HG03565 (cell line): ENCODE data around the gene INPP5F.
"Not testable (repeated sequence)": the region's sequence is repeated elsewhere in the genome, so short reads cannot be mapped to it uniquely, and the experiment has no call there.

Source experiments
- ATAC-seq: cut with Tn5 transposase; IDR thresholded peaks from one replicate; pipeline ENCODE4 v1.9.1; 2021; ENCODE audit warnings: mild to moderate bottlenecking, moderate library complexity; ENCODE audit not compliant: unreplicated experiment

INPP5F gene

GRCh38 chr10:119860866-119861607 lies 135.2 kb downstream of the INPP5F start:
- peak; percentile 37 for ATAC-seq

DNA sequence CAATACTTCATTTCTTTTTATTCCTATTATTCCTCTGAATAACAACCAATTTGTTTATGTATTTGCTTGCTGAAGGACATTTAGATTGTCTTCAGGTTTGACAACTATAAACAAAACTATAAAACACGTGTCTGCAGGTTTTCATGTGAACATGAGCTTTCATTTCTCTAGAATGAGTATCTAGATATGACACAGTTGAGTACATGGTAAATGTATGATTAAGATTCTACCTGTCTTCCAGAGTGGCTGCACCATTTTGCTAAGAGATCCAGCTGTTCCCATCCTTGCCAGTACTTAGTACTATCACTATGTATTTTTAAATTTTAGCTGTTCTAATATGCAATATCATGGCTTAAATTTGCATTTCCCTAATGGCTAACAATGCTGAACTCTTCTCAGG lies 136.7 kb downstream of the INPP5F start:
- ATAC-seq, result no peak

DNA sequence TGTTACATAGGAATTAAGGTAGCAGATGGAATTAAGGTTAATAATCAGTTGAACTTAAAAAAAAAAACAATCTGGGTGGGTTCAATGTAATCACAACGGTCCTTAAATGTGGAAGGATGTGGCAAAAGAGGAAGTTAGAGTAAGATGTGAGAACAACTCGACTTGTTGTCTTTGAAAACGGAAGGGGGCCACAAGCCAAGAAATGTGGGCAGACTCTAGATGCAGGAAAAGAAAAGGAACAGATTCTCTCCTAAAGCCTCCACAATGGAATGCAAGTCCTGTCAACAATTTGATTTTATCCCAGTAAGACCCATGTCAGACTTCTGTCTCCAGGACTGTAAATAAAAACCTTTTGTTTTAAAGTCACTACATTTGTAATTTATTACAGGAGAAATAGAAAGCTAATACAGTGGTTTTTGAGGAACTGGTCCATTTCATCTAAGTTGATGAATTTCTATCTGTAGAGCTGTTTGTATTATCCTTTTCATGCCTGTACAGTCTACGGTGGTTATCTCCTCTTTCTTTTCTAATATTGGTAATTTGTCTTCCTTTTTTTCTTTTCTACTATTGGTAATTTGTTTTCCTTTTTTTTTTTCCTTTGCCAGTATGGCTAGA lies 138.2 kb downstream of the INPP5F start:
- ATAC-seq, result no peak

- no peak for ATAC-seq
Observed at GRCh38 chr10:119865699-119866240, 139.9 kb downstream of the INPP5F start.

DNA sequence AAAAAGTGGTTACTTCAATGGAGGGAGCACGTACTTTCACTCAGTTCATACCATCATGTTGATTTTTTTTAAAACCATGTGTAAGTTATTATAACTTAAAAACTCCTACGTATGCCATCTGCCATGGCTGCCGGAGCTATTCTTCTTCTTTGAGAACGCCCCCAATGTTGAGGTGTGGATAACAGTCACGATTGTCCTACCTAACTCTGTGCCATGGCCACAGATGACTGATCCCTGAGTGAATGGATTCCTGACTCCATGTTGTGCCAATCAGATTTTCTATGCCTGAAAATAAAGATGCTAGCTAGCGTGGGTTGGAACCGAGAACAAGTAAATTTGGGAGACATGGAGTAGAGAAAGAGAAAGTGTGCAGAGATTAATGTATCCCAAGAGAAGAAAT lies 141.5 kb downstream of the INPP5F start:
- no peak for ATAC-seq

- ATAC-seq, result not testable (repeated sequence)
Observed at GRCh38 chr10:119869398-119869797, 143.5 kb downstream of the INPP5F start.

DNA sequence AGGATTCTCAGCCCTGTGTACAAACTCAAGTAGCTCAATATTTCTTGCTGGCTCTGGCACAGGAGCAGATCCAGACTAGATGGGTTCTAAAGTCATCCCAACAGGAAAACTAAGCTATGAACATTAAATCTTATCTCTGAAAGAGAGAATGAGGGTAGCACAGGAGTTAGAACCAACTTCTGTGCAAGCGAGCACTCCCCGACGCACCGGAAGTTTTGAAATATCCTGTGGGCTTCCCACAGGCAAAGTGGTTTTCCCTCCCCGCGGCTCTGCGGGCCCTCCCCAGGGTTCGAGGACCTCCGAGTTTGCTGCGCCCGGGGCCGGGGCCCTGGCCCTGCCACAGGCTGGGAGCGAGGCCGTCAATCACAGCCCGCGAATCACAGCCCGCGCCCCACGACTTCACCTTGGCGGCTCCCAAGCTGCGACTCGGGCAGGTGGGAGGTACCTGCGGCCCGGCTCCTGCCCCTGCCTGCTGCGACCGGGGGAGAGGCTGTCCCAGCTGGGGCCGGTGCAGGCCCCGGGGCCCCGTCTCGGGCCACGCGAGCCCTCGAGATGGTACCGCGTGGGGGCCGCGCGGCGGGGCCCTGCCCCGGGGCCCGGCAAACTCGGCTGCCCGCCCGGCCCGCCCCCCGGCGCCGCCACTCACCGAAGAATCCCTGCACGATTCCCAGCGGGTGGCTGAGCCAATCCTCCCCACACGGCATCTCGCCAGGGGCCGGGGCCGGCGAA lies 146.2 kb downstream of the INPP5F start:
- peak; percentile 17 for ATAC-seq

DNA sequence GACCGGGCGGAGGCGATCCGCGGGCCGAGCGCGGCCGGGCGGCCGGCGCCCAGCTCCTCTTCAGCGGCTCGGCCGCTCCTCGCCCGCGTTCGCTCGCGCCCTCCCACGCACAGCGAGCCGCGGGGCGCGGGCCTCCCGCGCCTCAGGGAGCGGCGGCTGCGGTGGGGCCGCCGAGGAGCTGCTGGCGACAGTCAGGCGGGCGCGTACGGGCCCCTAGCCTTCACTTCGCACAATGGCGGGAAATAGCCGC lies 146.7 kb downstream of the INPP5F start, which contains the start of gene MCMBP:
TSS of gene MCMBP (minus strand) at position 234 of the 250 bp plus-strand sequence. CDS start 259 bp downstream, outside the sequence.
- ATAC-seq, result no peak

GRCh38 chr10:119872860-119873681 lies 147.2 kb downstream of the INPP5F start:
- ATAC-seq, result peak; percentile 87

DNA sequence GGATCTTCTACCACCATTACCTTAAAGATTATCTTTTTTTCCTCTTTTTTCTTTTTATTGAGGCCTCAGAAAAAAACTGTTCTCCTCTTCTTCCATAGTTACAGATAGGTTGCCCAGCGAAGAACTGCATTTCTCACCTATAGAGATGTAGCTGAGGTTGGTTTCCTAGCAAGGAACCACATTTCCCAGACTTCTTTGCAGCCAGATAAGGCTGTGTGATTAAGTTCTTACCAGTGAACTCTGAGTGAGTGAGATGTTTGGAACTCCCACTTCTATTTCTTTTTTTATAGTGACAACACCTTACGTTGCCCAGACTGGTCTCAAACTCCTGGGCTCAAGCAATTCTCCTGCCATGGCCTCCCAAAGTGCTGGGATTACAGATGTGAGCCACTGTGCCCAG lies 152.7 kb downstream of the INPP5F start:
- no peak for ATAC-seq
